Activated CD4-positive, CD25-positive, alpha-beta regulatory T cell treated with anti-CD3 and anti-CD28 coated beads, Interleukin-2, amount 50 U/mL, for 16 hours (primary cell): ENCODE data around the gene SPIN1.

Experiments used
- DNase-seq: peaks from one replicate; pipeline ENCODE4 v3.0.0-alpha.2; 2020; ENCODE audit warnings: low read depth, low spot score

Gene SPIN1

GRCh38 chr9:88388886-88389605 lies 802 bp downstream of the SPIN1 start:
- DNase-seq = no peak

- DNase-seq = no peak
Observed at GRCh38 chr9:88390371-88390990, 2.2 kb downstream of the SPIN1 start.

GRCh38 chr9:88391236-88391635 lies 3.0 kb downstream of the SPIN1 start:
- no peak for DNase-seq

GRCh38 chr9:88391921-88392320 lies 3.7 kb downstream of the SPIN1 start:
- no peak for DNase-seq

GRCh38 chr9:88392549-88392948 lies 4.3 kb downstream of the SPIN1 start:
- no peak for DNase-seq

GRCh38 chr9:88396836-88397577 lies 8.8 kb downstream of the SPIN1 start:
- DNase-seq = no peak

GRCh38 chr9:88398016-88398415 lies 9.8 kb downstream of the SPIN1 start:
- DNase-seq = no peak

- DNase-seq = no peak
Observed at GRCh38 chr9:88399966-88400365, 11.7 kb downstream of the SPIN1 start.

GRCh38 chr9:88403340-88403739 lies 15.1 kb downstream of the SPIN1 start:
- DNase-seq = no peak

GRCh38 chr9:88406051-88406450 lies 17.8 kb downstream of the SPIN1 start:
- no peak for DNase-seq

- DNase-seq = no peak
Observed at GRCh38 chr9:88411471-88411870, 23.2 kb downstream of the SPIN1 start.

GRCh38 chr9:88414298-88414697 lies 26.1 kb downstream of the SPIN1 start:
- DNase-seq = no peak

GRCh38 chr9:88418025-88418424 lies 29.8 kb downstream of the SPIN1 start:
- no peak for DNase-seq

- DNase-seq = no peak
Observed at GRCh38 chr9:88418715-88419540, 30.7 kb downstream of the SPIN1 start.

- DNase-seq = no peak
Observed at GRCh38 chr9:88420227-88420626, 32.0 kb downstream of the SPIN1 start.

GRCh38 chr9:88421348-88421747 lies 33.1 kb downstream of the SPIN1 start:
- no peak for DNase-seq

- no peak for DNase-seq
Observed at GRCh38 chr9:88425538-88425950, 37.3 kb downstream of the SPIN1 start.

GRCh38 chr9:88426651-88427050 lies 38.4 kb downstream of the SPIN1 start:
- DNase-seq = no peak

- DNase-seq = no peak
Observed at GRCh38 chr9:88429595-88430430, 41.6 kb downstream of the SPIN1 start.

GRCh38 chr9:88433583-88434255 lies 45.5 kb downstream of the SPIN1 start:
- DNase-seq = no peak
